A673 (cell line): ENCODE measurements around the gene ERP44.

Source experiments
- CTCF ChIP-seq: fragments of 300-800, 200-600 bp; sonication (generic); conservative IDR thresholded peaks from 2 replicates; pipeline ENCODE4 v1.5.1; 2017; ENCODE audit warnings: low read depth, mild to moderate bottlenecking, antibody characterized with exemption, low read length, moderate library complexity, mixed read lengths
- EZH2 ChIP-seq: fragments of 200-600 bp; sonication (generic); IDR thresholded peaks from 2 replicates; pipeline ENCODE4 v1.6.1; 2017; ENCODE audit warnings: borderline replicate concordance, low read depth, mild to moderate bottlenecking, mixed read lengths, antibody characterized with exemption, low read length; ENCODE audit not compliant: poor library complexity, severe bottlenecking

- TF ChIP-seq CTCF (no peak), EZH2 (no peak)
Observed at GRCh38 chr9:100049551-100049950, 49.2 kb downstream of the ERP44 start.
